ENCODE data around the gene CFAP221. TPM values are rescaled to one million over a fixed set of nuclear protein-coding genes. Genes with fewer than 3 reads are reported as not detected.

Gene CFAP221
- not detected in 2 replicates for total RNA-seq (2012; rRNA removed)

DNA sequence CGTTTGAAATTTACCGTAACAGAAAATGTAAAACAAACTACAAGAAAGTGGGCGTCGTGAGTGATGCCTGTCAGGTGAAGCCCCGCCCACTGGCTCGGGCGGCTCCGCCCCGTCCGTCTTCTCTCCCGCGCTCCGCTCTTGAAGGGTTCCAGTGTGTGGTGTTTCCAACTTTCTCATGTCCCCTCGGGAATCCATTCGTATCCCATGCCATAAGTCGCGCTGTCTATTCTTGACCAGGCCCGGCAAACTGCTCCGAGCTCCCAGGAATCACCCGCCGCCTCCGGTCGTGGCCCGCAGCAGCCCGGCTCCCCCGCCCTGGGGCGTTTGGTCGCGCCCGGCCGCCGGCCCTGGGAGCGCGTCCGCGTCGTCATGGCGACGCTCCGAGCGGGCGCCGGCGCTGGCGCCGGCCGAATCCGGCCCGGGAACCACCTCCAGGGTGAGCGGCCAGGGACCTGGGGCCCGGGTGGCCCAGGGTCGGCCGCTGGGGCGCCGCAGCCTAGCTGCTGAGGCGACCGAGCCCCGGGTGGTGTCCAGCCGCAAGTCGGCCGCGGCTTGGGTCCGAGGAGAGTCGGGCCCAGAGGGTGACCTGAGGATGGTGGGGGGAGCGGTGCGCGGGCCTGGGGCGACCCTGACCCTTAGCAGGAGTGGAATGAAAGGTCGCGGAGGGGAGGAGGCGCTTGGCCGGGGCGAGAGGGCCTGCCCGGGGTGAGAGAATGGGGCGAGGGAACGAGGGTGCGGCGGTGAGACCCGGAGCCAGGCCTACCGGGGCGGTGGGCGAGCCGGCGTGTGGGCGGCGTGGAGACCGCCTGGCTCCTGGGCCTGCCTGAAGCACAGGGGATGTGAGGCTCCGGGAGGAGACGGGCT, at the start of gene CFAP221:
Gene CFAP221, plus strand, starts transcription at position 375 of the 864 bp plus-strand sequence. CDS start 1,683 bp downstream, outside the sequence.
- no peaks in the 10 kb centered on the region for H3K9me3 ChIP-seq (replicated peaks; ENCODE audit: low read length)
- no peaks in the 10 kb centered on the region for H3K4me1 ChIP-seq (ENCODE audit: control insufficient read depth, insufficient read depth, low read length)
- H3K36me3 ChIP-seq (ENCODE audit: insufficient read depth, low read length), result no peaks in the 10 kb centered on the region
- peak within 1 kb of the TSS; percentile 77 for H3K4me3 ChIP-seq (ENCODE audit: low read length)
- peak within 1 kb of the TSS; percentile 72 for H3K9ac ChIP-seq (ENCODE audit: low read depth, low read length)
- H3K4me2 ChIP-seq (ENCODE audit: low read length), result peak within 1 kb of the TSS; percentile 96
- H3K27me3 ChIP-seq (ENCODE audit: control insufficient read depth, insufficient read depth, low read length), result peaks cover 53% of the 10 kb centered on the region

DNA sequence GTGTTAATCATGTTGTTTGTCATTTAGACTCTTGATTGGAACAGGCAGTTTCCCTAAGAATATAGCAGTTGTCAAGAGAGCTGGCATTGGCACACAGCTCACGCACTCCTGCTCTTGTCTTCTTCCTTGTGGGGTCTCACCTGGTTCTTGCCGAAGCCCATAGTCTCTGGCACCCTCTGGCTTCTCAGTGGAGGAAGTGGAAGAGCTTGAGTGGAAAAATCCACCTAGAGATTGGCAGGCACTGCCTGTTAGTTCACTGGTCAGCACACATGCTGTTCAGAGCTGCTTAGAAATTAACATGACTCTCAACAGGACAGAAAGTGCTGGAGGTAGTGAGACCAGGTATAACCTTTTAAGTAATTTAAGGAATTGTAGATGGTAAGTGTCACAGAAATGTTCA, 48.3 kb upstream of the CFAP221 start:
- peaks cover 27% of the 10 kb centered on the region for H3K27me3 ChIP-seq (ENCODE audit: control insufficient read depth, insufficient read depth, low read length)
- peaks cover 10% of the 10 kb centered on the region for H3K4me1 ChIP-seq (ENCODE audit: control insufficient read depth, insufficient read depth, low read length)
- H3K4me3 ChIP-seq (ENCODE audit: low read length), result no peak overlapping the region
- H3K9ac ChIP-seq (ENCODE audit: low read depth, low read length), result no peak overlapping the region
- H3K4me2 ChIP-seq (ENCODE audit: low read length), result no peak overlapping the region
- H3K36me3 ChIP-seq (ENCODE audit: insufficient read depth, low read length), result no peaks in the 10 kb centered on the region
- H3K9me3 ChIP-seq (replicated peaks; ENCODE audit: low read length), result no peaks in the 10 kb centered on the region

DNA sequence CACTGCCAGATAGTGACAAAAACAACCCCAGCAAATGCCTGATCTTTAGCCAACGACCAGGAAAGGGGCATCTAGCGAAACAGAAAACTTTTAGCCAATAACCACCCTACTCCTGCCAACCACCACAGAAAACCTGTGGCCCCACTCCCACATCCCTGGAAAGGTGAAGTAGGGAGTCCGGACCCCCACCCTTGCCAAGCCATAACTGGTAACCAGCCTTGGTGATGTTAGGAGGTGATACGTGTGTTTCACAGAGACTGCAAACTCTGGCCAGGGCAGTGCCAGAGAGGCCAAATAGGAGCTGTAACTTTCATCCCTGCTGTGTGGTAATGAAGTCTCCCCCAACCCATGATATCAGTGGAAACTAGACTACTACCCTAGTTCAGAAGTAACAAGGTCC, 47.6 kb upstream of the CFAP221 start:
- Histone ChIP-seq H3K9me3 (replicated peaks; ENCODE audit: low read length) (no peaks in the 10 kb centered on the region), H3K27me3 (ENCODE audit: control insufficient read depth, insufficient read depth, low read length) (peaks cover 27% of the 10 kb centered on the region), H3K36me3 (ENCODE audit: insufficient read depth, low read length) (no peaks in the 10 kb centered on the region)

DNA sequence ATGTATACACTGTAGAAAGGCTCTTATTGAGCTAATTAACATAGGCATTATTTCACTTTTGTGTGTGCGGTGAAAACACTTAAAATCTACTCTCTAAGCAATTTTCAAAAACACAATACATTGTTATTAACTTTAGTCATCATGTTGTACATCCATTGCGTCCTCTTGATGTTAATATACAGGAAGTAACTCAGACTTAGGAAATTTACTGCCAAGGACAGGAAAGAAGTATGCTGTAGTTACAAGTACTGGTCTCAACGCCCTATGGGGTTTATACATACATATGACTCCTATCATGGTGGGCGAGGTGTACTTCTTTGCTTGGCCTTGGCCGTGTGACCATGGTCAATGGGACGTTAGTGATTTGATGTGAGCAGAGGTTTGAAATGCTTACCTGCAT, 35.5 kb upstream of the CFAP221 start:
- Histone ChIP-seq H3K9me3 (replicated peaks; ENCODE audit: low read length) (no peaks in the 10 kb centered on the region), H3K9ac (ENCODE audit: low read depth, low read length) (no peak overlapping the region), H3K4me1 (ENCODE audit: control insufficient read depth, insufficient read depth, low read length) (no peaks in the 10 kb centered on the region), H3K4me2 (ENCODE audit: low read length) (no peak overlapping the region), H3K4me3 (ENCODE audit: low read length) (no peak overlapping the region), H3K36me3 (ENCODE audit: insufficient read depth, low read length) (no peaks in the 10 kb centered on the region), H3K27me3 (ENCODE audit: control insufficient read depth, insufficient read depth, low read length) (peaks cover 13% of the 10 kb centered on the region)

More for the DNA sequence above, 47.6 kb upstream of the CFAP221 start:
- no peak overlapping the region for H3K4me2 ChIP-seq (ENCODE audit: low read length)
- H3K4me1 ChIP-seq (ENCODE audit: control insufficient read depth, insufficient read depth, low read length), result peaks cover 9% of the 10 kb centered on the region
- no peak overlapping the region for H3K9ac ChIP-seq (ENCODE audit: low read depth, low read length)
- no peak overlapping the region for H3K4me3 ChIP-seq (ENCODE audit: low read length)

DNA sequence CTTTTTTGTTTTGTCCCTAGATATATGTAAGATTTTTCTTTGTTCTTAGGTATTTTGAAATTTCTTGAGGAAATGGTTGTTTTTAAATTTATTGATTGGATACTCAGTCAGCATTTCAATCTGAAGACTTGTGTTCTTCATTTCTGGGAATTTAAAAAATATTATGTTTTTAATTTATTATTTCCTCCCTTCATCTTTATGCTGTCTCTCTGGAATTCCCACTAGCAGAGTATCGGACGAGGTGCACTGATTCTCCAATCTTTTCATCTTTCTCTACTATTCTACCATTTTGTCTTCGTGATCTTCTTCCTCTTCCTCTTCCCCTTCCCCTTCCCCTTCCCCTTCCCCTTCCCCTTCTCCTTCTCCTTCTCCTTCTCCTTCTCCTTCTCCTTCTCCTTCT, 32.3 kb upstream of the CFAP221 start:
- H3K27me3 ChIP-seq (ENCODE audit: control insufficient read depth, insufficient read depth, low read length), result peaks cover 32% of the 10 kb centered on the region
- no peaks in the 10 kb centered on the region for H3K4me1 ChIP-seq (ENCODE audit: control insufficient read depth, insufficient read depth, low read length)
- H3K4me3 ChIP-seq (ENCODE audit: low read length), result no peak overlapping the region
- no peak overlapping the region for H3K9ac ChIP-seq (ENCODE audit: low read depth, low read length)
- no peaks in the 10 kb centered on the region for H3K36me3 ChIP-seq (ENCODE audit: insufficient read depth, low read length)
- H3K9me3 ChIP-seq (replicated peaks; ENCODE audit: low read length), result no peaks in the 10 kb centered on the region
- H3K4me2 ChIP-seq (ENCODE audit: low read length), result no peak overlapping the region

DNA sequence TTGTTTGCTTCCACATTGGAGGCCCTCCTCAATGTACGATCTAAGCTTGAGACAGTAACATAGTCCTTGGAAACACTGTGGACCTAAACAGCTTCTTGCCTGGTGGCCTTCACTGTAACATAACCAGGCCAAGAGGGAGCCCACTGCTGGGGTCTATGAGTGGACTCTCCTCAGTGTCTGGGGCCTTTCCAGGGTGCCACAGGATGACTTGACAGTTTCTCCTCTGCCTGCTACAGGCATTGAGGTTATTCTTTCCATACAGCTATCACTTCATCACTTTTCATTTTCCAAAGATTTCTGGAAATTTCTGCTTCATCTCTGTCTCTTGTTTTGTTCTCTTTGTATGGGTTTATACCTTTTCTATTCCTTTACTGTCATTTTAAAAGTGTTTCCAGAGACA, 31.3 kb upstream of the CFAP221 start:
- H3K4me3 ChIP-seq (ENCODE audit: low read length), result no peak overlapping the region
- H3K4me1 ChIP-seq (ENCODE audit: control insufficient read depth, insufficient read depth, low read length), result no peaks in the 10 kb centered on the region
- H3K9me3 ChIP-seq (replicated peaks; ENCODE audit: low read length), result no peaks in the 10 kb centered on the region
- no peaks in the 10 kb centered on the region for H3K36me3 ChIP-seq (ENCODE audit: insufficient read depth, low read length)
- no peak overlapping the region for H3K4me2 ChIP-seq (ENCODE audit: low read length)
- H3K27me3 ChIP-seq (ENCODE audit: control insufficient read depth, insufficient read depth, low read length), result peaks cover 32% of the 10 kb centered on the region
- no peak overlapping the region for H3K9ac ChIP-seq (ENCODE audit: low read depth, low read length)

DNA sequence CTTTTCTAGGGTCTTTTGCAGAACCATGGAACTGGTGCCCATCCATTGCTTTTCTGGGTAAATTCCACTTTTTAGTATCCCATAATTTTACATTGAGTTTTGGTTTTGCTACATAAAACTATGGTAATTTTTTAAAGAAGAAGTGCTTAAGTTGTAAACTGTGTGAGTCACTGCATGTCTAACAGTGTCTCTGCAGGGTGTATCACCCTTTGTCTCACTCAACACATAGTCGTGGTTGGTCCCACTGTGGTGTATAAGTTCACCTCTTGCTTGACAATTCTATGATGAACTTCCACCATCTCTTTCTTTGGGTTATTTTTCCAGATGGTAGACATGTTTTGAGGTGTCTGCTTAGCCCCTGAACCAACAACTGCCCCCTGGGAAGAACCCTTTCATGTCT, 30.4 kb upstream of the CFAP221 start:
- H3K27me3 ChIP-seq (ENCODE audit: control insufficient read depth, insufficient read depth, low read length), result peaks cover 32% of the 10 kb centered on the region
- no peak overlapping the region for H3K4me2 ChIP-seq (ENCODE audit: low read length)
- no peak overlapping the region for H3K4me3 ChIP-seq (ENCODE audit: low read length)
- no peaks in the 10 kb centered on the region for H3K9me3 ChIP-seq (replicated peaks; ENCODE audit: low read length)
- no peaks in the 10 kb centered on the region for H3K36me3 ChIP-seq (ENCODE audit: insufficient read depth, low read length)
- no peak overlapping the region for H3K9ac ChIP-seq (ENCODE audit: low read depth, low read length)
- H3K4me1 ChIP-seq (ENCODE audit: control insufficient read depth, insufficient read depth, low read length), result no peaks in the 10 kb centered on the region

DNA sequence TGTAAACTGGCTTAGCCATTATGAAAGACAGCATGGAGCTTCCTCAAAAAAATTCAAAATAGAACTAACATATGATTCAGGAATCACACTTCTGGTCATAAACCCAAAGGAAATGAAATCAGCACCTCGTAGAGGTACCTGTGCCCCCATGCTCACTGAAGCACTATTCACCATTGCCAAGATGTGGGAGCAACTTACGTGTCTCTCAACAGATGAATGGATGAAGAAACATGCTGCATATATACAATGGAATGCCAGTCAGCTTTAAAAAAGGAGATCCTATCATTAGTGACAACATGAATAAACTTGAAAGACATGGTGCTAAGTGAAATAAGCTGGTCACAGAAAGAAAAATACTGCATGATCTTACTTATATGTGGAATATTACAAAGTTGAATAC, 28.1 kb upstream of the CFAP221 start:
- no peaks in the 10 kb centered on the region for H3K36me3 ChIP-seq (ENCODE audit: insufficient read depth, low read length)
- no peaks in the 10 kb centered on the region for H3K9me3 ChIP-seq (replicated peaks; ENCODE audit: low read length)
- H3K4me3 ChIP-seq (ENCODE audit: low read length), result no peak overlapping the region
- peaks cover 32% of the 10 kb centered on the region for H3K27me3 ChIP-seq (ENCODE audit: control insufficient read depth, insufficient read depth, low read length)
- no peak overlapping the region for H3K4me2 ChIP-seq (ENCODE audit: low read length)
- H3K4me1 ChIP-seq (ENCODE audit: control insufficient read depth, insufficient read depth, low read length), result no peaks in the 10 kb centered on the region
- H3K9ac ChIP-seq (ENCODE audit: low read depth, low read length), result no peak overlapping the region

DNA sequence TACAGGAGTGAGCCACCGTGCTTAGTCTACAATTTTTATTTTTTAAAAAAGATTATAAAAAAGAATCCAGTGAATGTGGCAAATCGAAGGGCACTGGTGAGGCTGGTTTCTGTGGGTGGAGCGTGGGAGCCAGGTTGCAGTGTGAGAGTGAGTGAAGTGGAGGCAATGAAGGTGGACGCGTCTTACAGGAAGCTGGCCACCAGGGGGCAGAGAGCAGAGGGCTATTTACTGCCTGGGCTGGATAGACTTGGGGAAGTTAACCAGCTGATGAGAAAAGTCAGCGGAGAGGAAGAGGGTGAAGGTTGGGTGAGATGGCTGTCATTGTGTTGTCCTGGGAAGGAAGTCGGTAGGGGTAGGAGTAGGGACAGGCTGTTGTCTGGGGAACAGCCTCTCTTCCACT, 26.8 kb upstream of the CFAP221 start:
- Histone ChIP-seq H3K36me3 (ENCODE audit: insufficient read depth, low read length) (no peaks in the 10 kb centered on the region), H3K27me3 (ENCODE audit: control insufficient read depth, insufficient read depth, low read length) (peaks cover 35% of the 10 kb centered on the region), H3K4me3 (ENCODE audit: low read length) (no peak overlapping the region), H3K4me1 (ENCODE audit: control insufficient read depth, insufficient read depth, low read length) (no peaks in the 10 kb centered on the region), H3K4me2 (ENCODE audit: low read length) (no peak overlapping the region), H3K9ac (ENCODE audit: low read depth, low read length) (no peak overlapping the region), H3K9me3 (replicated peaks; ENCODE audit: low read length) (no peaks in the 10 kb centered on the region)

DNA sequence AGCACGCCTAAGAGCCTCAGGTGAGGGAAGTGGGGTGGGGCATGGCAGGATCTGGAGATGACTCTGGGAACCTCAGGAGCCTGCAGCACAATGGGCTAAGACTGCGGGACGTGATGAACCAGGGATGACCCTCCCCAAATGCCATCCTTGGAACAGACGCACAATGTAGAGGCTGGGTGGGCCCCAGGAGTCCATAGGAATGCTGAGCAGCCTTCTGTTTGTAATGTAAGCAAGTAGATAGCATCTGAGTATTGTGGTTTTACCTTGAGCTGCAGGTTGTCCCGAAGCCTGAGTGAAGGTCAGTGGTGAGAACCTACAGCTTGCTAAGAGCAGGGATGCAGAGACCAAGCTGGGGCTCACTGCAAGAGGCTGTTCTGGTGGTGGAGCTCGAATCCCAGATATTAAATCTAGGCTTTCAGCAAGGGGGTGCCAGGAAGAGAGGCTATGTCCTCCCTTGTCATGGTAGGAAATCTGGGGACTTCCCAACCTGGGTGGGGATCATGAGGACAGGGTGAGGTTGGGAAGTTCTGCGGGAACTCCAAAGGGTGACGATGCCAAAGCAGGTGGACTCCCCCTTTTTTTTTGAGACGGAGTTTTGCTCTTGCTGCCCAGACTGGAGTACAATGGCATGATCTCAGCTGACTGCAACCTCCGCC, 25.7 kb upstream of the CFAP221 start:
- Histone ChIP-seq H3K9me3 (replicated peaks; ENCODE audit: low read length) (no peaks in the 10 kb centered on the region), H3K36me3 (ENCODE audit: insufficient read depth, low read length) (no peaks in the 10 kb centered on the region), H3K9ac (ENCODE audit: low read depth, low read length) (no peak overlapping the region), H3K4me1 (ENCODE audit: control insufficient read depth, insufficient read depth, low read length) (no peaks in the 10 kb centered on the region), H3K27me3 (ENCODE audit: control insufficient read depth, insufficient read depth, low read length) (peaks cover 38% of the 10 kb centered on the region), H3K4me2 (ENCODE audit: low read length) (no peak overlapping the region), H3K4me3 (ENCODE audit: low read length) (no peak overlapping the region)

DNA sequence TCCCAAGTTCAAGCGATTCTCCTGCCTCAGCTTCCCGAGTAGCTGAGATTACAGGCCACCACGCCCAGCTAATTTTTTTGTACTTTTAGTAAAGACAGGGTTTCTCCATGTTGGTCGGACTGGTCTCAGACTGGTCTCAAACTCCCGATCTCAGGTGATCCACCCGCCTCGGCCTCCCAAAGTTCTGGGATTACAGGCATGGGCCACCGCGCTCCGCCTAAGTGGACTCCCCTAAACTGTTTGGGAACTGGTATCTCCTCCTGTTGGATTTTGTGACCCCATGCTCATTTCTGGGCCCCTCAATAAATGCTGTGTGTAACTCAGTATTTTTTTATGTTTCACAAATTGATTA, 25.2 kb upstream of the CFAP221 start:
- H3K4me2 ChIP-seq (ENCODE audit: low read length), result no peak overlapping the region
- H3K9me3 ChIP-seq (replicated peaks; ENCODE audit: low read length), result no peaks in the 10 kb centered on the region
- H3K36me3 ChIP-seq (ENCODE audit: insufficient read depth, low read length), result no peaks in the 10 kb centered on the region
- no peak overlapping the region for H3K9ac ChIP-seq (ENCODE audit: low read depth, low read length)
- H3K4me3 ChIP-seq (ENCODE audit: low read length), result no peak overlapping the region
- H3K27me3 ChIP-seq (ENCODE audit: control insufficient read depth, insufficient read depth, low read length), result peaks cover 40% of the 10 kb centered on the region
- H3K4me1 ChIP-seq (ENCODE audit: control insufficient read depth, insufficient read depth, low read length), result no peaks in the 10 kb centered on the region
